ENCODE measurements around the gene NT5M.

DNA sequence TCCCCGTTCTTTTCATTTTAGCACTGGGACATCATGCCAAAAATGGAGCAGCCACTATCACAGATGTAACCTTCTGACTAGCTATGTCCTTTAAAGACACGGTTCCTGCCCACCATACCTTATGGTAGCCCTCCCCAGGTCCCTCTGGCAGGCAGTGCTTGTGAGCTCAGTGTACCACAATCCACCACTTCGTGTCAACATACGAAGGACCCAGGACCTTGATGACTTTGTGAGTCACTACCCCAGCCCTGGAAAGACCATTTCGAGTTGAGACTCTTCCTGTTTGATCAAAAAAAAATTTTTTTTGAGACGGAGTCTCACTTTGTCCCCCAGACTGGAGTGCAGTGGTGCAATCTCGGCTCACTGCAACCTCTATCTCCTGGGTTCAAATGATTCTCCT lies 45.2 kb upstream of the NT5M start:
- TF ChIP-seq, protein P1, sequence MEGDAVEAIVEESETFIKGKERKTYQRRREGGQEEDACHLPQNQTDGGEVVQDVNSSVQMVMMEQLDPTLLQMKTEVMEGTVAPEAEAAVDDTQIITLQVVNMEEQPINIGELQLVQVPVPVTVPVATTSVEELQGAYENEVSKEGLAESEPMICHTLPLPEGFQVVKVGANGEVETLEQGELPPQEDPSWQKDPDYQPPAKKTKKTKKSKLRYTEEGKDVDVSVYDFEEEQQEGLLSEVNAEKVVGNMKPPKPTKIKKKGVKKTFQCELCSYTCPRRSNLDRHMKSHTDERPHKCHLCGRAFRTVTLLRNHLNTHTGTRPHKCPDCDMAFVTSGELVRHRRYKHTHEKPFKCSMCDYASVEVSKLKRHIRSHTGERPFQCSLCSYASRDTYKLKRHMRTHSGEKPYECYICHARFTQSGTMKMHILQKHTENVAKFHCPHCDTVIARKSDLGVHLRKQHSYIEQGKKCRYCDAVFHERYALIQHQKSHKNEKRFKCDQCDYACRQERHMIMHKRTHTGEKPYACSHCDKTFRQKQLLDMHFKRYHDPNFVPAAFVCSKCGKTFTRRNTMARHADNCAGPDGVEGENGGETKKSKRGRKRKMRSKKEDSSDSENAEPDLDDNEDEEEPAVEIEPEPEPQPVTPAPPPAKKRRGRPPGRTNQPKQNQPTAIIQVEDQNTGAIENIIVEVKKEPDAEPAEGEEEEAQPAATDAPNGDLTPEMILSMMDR (IDR thresholded peaks at IDR 0.05) = no peak
- no peak for TF ChIP-seq POLR2A (IDR thresholded peaks at IDR 0.05)
